Measurements from ENCODE around the gene ELOA2. TPM values are rescaled to one million over a fixed set of nuclear protein-coding genes. Genes with fewer than 3 reads are reported as not detected.
"Not testable (repeated sequence)": the region's sequence is repeated elsewhere in the genome, so short reads cannot be mapped to it uniquely, and the experiment has no call there.

ELOA2 gene
- polyA plus RNA-seq, 3 donors = not detected

- no peak overlapping the region for H3K4me3 Mint-ChIP-seq
- 95% methylated on average over 12 of the region's 19 CpGs for WGBS (ENCODE audit: insufficient coverage)
- H3K27me3 Mint-ChIP-seq (ENCODE audit: low read depth in 3 of 3) = peaks cover 0 to 3% (median 3%) of the 10 kb centered on the region in 3 donors
- Histone ChIP-seq H2AFZ (ENCODE audit: insufficient read depth, low read depth, low read length, poor library complexity, severe bottlenecking) (no peak overlapping the region), H3K27ac (ENCODE audit: low read depth in 1 of 2, low read length in 2 of 2) (no peak overlapping the region), H3K9me3 (replicated peaks in 1 of 2; ENCODE audit: control insufficient read depth in 1 of 2, insufficient read depth in 1 of 2, low read length in 2 of 2) (peaks cover 44 to 50% of the 10 kb centered on the region in 2 donors), H3K4me3 (replicated peaks in 1 of 3; ENCODE audit: low read depth in 2 of 3, low read length in 3 of 3) (no peak overlapping the region), H4K20me1 (ENCODE audit: insufficient read depth, low read length) (no peaks in the 10 kb centered on the region), H3K27me3 (ENCODE audit: control insufficient read depth in 2 of 2, insufficient read depth in 2 of 2, low read length in 2 of 2) (no peaks in the 10 kb centered on the region), H3K9ac (ENCODE audit: insufficient read depth, low read length, poor library complexity, severe bottlenecking) (no peak overlapping the region), H3K4me2 (replicated peaks; ENCODE audit: extremely low read depth, low read length, poor library complexity, severe bottlenecking) (no peak overlapping the region), H3K36me3 (replicated peaks in 1 of 2; ENCODE audit: control insufficient read depth in 1 of 2, insufficient read depth in 2 of 2, low read length in 2 of 2) (no peaks in the 10 kb centered on the region), H3K4me1 (ENCODE audit: control insufficient read depth in 1 of 2, insufficient read depth in 2 of 2, low read length in 2 of 2) (no peaks in the 10 kb centered on the region), H3K79me2 (ENCODE audit: insufficient read depth, low read length) (no peaks in the 10 kb centered on the region)
- intact Hi-C loops (cut with micrococcal nuclease) = no loop called here
- no peak for DNase-seq
- no peak overlapping the region for H3K27ac Mint-ChIP-seq
- no peaks in the 10 kb centered on the region for H3K4me1 Mint-ChIP-seq
- H3K36me3 Mint-ChIP-seq = no peaks in the 10 kb centered on the region
- TF ChIP-seq CTCF (IDR thresholded peaks at IDR 0.05) = no peak
- H3K9me3 Mint-ChIP-seq = peaks cover 29 to 45% (median 39%) of the 10 kb centered on the region in 7 donors
These were observed 2.5 kb downstream of the ELOA2 start for GRCh38 chr18:47032945-47033344.

GRCh38 chr18:47030887-47031286 lies 4.5 kb downstream of the ELOA2 start:
- H3K36me3 Mint-ChIP-seq; H3K4me2 ChIP-seq (replicated peaks; ENCODE audit: extremely low read depth, low read length, poor library complexity, severe bottlenecking); H3K4me3 ChIP-seq (replicated peaks in 1 of 3; ENCODE audit: low read depth in 2 of 3, low read length in 3 of 3); H3K4me1 ChIP-seq (ENCODE audit: control insufficient read depth in 1 of 2, insufficient read depth in 2 of 2, low read length in 2 of 2); H3K4me1 Mint-ChIP-seq; H4K20me1 ChIP-seq (ENCODE audit: insufficient read depth, low read length); H3K9ac ChIP-seq (ENCODE audit: insufficient read depth, low read length, poor library complexity, severe bottlenecking); H3K4me3 Mint-ChIP-seq; H3K27ac ChIP-seq (ENCODE audit: low read depth in 1 of 2, low read length in 2 of 2); H3K27me3 Mint-ChIP-seq (ENCODE audit: low read depth in 3 of 3); H3K79me2 ChIP-seq (ENCODE audit: insufficient read depth, low read length); H2AFZ ChIP-seq (ENCODE audit: insufficient read depth, low read depth, low read length, poor library complexity, severe bottlenecking); DNase-seq; H3K27me3 ChIP-seq (ENCODE audit: control insufficient read depth in 2 of 2, insufficient read depth in 2 of 2, low read length in 2 of 2); intact Hi-C loops (cut with micrococcal nuclease); H3K27ac Mint-ChIP-seq; H3K36me3 ChIP-seq (replicated peaks in 1 of 2; ENCODE audit: control insufficient read depth in 1 of 2, insufficient read depth in 2 of 2, low read length in 2 of 2): not testable (repeated sequence)
- H3K9me3 ChIP-seq (replicated peaks in 1 of 2; ENCODE audit: control insufficient read depth in 1 of 2, insufficient read depth in 1 of 2, low read length in 2 of 2) = peaks cover 44 to 50% of the 10 kb centered on the region in 2 donors
- WGBS (ENCODE audit: insufficient coverage) = 100% methylated on average over 2 of the region's 12 CpGs
- H3K9me3 Mint-ChIP-seq = peaks cover 29 to 45% (median 39%) of the 10 kb centered on the region in 7 donors

DNA sequence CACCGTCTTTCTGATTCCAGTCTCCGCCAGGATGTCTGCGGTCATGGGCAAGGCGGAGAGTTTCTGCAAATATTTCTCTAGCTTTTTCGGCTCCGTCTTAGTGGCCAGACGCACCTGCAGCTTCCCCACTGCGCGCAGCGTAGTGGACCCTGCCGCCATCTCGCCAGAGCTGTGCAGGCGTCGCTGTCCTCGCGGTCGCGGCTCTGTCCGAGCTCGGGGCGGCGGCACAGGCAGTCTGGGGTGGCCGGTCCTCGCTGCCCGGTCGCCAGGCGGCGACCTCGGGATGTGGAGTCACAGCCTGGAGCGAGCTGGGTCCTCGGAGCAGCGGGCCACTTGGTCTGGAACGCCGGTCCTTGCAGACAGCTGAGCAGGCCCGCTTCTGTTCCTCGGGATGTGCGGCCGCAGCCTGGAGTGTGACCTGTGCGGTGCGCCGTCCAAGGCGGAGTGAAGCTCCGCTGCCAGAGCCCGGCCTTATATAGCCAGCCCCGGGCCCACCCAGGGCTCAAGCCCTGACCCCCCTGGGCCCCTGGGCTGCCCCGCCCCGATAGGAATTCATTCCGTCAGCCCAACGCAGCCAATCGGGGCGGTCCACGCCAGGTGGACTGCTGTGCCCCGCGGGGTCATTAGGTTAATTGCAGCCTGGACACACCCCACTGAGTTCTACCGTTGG lies 5.6 kb downstream of the ELOA2 start:
- DNase-seq; H3K36me3 ChIP-seq (replicated peaks in 1 of 2; ENCODE audit: control insufficient read depth in 1 of 2, insufficient read depth in 2 of 2, low read length in 2 of 2); H3K79me2 ChIP-seq (ENCODE audit: insufficient read depth, low read length); H3K4me1 Mint-ChIP-seq; H3K36me3 Mint-ChIP-seq; H4K20me1 ChIP-seq (ENCODE audit: insufficient read depth, low read length); H3K27me3 ChIP-seq (ENCODE audit: control insufficient read depth in 2 of 2, insufficient read depth in 2 of 2, low read length in 2 of 2); H3K4me2 ChIP-seq (replicated peaks; ENCODE audit: extremely low read depth, low read length, poor library complexity, severe bottlenecking); H3K4me1 ChIP-seq (ENCODE audit: control insufficient read depth in 1 of 2, insufficient read depth in 2 of 2, low read length in 2 of 2); H2AFZ ChIP-seq (ENCODE audit: insufficient read depth, low read depth, low read length, poor library complexity, severe bottlenecking); H3K27ac Mint-ChIP-seq; H3K4me3 Mint-ChIP-seq; H3K4me3 ChIP-seq (replicated peaks in 1 of 3; ENCODE audit: low read depth in 2 of 3, low read length in 3 of 3); H3K27ac ChIP-seq (ENCODE audit: low read depth in 1 of 2, low read length in 2 of 2); intact Hi-C loops (cut with micrococcal nuclease); H3K27me3 Mint-ChIP-seq (ENCODE audit: low read depth in 3 of 3); H3K9ac ChIP-seq (ENCODE audit: insufficient read depth, low read length, poor library complexity, severe bottlenecking): not testable (repeated sequence)
- peaks cover 45 to 51% of the 10 kb centered on the region in 2 donors for H3K9me3 ChIP-seq (replicated peaks in 1 of 2; ENCODE audit: control insufficient read depth in 1 of 2, insufficient read depth in 1 of 2, low read length in 2 of 2)
- H3K9me3 Mint-ChIP-seq = peaks cover 25 to 36% (median 34%) of the 10 kb centered on the region in 7 donors
- WGBS (ENCODE audit: insufficient coverage) = no CpG with 5 or more reads among the region's 55 CpGs

GRCh38 chr18:47028738-47029137 lies 6.7 kb downstream of the ELOA2 start:
- H3K36me3 ChIP-seq (replicated peaks in 1 of 2; ENCODE audit: control insufficient read depth in 1 of 2, insufficient read depth in 2 of 2, low read length in 2 of 2); H3K4me2 ChIP-seq (replicated peaks; ENCODE audit: extremely low read depth, low read length, poor library complexity, severe bottlenecking); H3K27me3 ChIP-seq (ENCODE audit: control insufficient read depth in 2 of 2, insufficient read depth in 2 of 2, low read length in 2 of 2); H3K27me3 Mint-ChIP-seq (ENCODE audit: low read depth in 3 of 3); H2AFZ ChIP-seq (ENCODE audit: insufficient read depth, low read depth, low read length, poor library complexity, severe bottlenecking); DNase-seq; H3K27ac Mint-ChIP-seq; H3K4me3 Mint-ChIP-seq; H3K4me1 Mint-ChIP-seq; H3K36me3 Mint-ChIP-seq; intact Hi-C loops (cut with micrococcal nuclease); H3K4me1 ChIP-seq (ENCODE audit: control insufficient read depth in 1 of 2, insufficient read depth in 2 of 2, low read length in 2 of 2); H3K27ac ChIP-seq (ENCODE audit: low read depth in 1 of 2, low read length in 2 of 2); H3K4me3 ChIP-seq (replicated peaks in 1 of 3; ENCODE audit: low read depth in 2 of 3, low read length in 3 of 3); H3K79me2 ChIP-seq (ENCODE audit: insufficient read depth, low read length); H3K9ac ChIP-seq (ENCODE audit: insufficient read depth, low read length, poor library complexity, severe bottlenecking); H4K20me1 ChIP-seq (ENCODE audit: insufficient read depth, low read length): not testable (repeated sequence)
- no CpG with 5 or more reads among the region's 29 CpGs for WGBS (ENCODE audit: insufficient coverage)
- H3K9me3 Mint-ChIP-seq = peaks cover 14 to 26% (median 23%) of the 10 kb centered on the region in 7 donors
- peaks cover 36 to 41% of the 10 kb centered on the region in 2 donors for H3K9me3 ChIP-seq (replicated peaks in 1 of 2; ENCODE audit: control insufficient read depth in 1 of 2, insufficient read depth in 1 of 2, low read length in 2 of 2)
